Measurements from ENCODE around the gene RAB27B.

RAB27B gene

DNA sequence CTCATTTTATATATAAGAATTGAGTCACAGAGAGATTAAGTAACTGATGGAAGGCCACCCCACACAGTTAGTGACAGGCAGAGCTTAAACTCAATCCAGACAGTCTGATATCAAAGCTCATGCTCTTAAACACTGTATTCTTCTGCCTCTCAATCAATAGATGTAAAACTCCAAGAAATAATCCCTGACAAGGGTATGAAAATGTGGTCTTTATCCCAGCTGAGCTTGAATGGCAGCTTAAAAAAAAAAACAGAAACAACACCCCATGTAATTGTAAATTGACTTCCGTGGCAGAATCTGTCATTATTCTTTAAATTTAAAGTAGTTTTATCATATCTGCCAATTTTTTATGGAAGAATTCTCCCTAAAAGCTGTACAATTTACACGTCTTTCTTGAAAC lies 60.1 kb downstream of the RAB27B start:
- no peaks in the 10 kb centered on the region for H3K4me1 ChIP-seq (ENCODE audit: control insufficient read depth, low read depth, low read length)
- H3K4me3 ChIP-seq (ENCODE audit: low read length) = no peak overlapping the region
- no peak overlapping the region for H3K9ac ChIP-seq (ENCODE audit: low read length)
- no peaks in the 10 kb centered on the region for H3K9me3 ChIP-seq (ENCODE audit: control insufficient read depth, low read depth, low read length)
- H3K27me3 ChIP-seq (ENCODE audit: control insufficient read depth, insufficient read depth, low read length) = no peaks in the 10 kb centered on the region
- H3K36me3 ChIP-seq (ENCODE audit: control insufficient read depth, low read depth, low read length) = no peaks in the 10 kb centered on the region
- no peak overlapping the region for H3K27ac ChIP-seq (ENCODE audit: low read length)

DNA sequence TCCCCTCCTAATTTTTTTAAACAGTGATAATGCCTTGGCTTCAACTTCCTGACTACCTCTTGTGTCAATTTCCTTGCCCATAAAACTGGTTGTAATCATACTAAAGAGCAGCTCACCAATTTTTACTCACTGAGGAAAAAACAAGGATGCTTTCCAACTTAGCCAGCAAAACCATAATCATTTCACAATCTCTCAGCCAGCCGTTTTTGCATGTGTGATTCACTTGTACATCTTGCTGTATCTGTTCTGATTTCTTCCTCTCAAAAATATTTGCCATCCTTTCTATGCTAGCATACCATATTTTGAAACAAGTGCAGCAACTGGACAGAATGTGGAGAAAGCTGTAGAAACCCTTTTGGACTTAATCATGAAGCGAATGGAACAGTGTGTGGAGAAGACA lies 60.7 kb downstream of the RAB27B start:
- no peak overlapping the region for H3K27ac ChIP-seq (ENCODE audit: low read length)
- H3K4me1 ChIP-seq (ENCODE audit: control insufficient read depth, low read depth, low read length) = no peaks in the 10 kb centered on the region
- no peak overlapping the region for H3K4me3 ChIP-seq (ENCODE audit: low read length)
- H3K27me3 ChIP-seq (ENCODE audit: control insufficient read depth, insufficient read depth, low read length) = no peaks in the 10 kb centered on the region
- no peak overlapping the region for H3K9ac ChIP-seq (ENCODE audit: low read length)
- H3K9me3 ChIP-seq (ENCODE audit: control insufficient read depth, low read depth, low read length) = no peaks in the 10 kb centered on the region
- no peaks in the 10 kb centered on the region for H3K36me3 ChIP-seq (ENCODE audit: control insufficient read depth, low read depth, low read length)

DNA sequence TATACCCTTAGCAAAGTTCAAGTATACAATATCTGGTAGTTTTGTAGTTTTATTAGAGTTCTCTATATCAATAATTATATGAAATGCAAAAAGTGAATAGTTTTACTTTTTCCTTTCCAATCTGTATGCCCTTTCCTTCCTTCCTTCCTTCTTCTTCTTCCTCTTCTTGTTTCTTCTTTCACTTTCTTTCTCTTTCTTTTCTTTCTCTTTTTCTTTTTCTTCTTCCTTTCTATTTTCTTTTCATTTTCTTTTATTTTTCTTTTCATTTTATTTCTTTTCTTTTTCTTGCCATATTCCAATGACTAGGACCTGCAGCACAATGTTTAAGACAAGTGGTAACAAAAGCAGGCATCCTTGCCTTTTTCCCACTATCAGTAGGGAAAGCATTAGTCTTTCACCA lies 71.2 kb downstream of the RAB27B start:
- H3K36me3 ChIP-seq (ENCODE audit: control insufficient read depth, low read depth, low read length) = no peaks in the 10 kb centered on the region
- H3K27me3 ChIP-seq (ENCODE audit: control insufficient read depth, insufficient read depth, low read length) = no peaks in the 10 kb centered on the region
- H3K4me3 ChIP-seq (ENCODE audit: low read length) = no peak overlapping the region
- H3K27ac ChIP-seq (ENCODE audit: low read length) = no peak overlapping the region
- no peak overlapping the region for H3K9ac ChIP-seq (ENCODE audit: low read length)
- H3K9me3 ChIP-seq (ENCODE audit: control insufficient read depth, low read depth, low read length) = no peaks in the 10 kb centered on the region
- peaks cover 6% of the 10 kb centered on the region for H3K4me1 ChIP-seq (ENCODE audit: control insufficient read depth, low read depth, low read length)

DNA sequence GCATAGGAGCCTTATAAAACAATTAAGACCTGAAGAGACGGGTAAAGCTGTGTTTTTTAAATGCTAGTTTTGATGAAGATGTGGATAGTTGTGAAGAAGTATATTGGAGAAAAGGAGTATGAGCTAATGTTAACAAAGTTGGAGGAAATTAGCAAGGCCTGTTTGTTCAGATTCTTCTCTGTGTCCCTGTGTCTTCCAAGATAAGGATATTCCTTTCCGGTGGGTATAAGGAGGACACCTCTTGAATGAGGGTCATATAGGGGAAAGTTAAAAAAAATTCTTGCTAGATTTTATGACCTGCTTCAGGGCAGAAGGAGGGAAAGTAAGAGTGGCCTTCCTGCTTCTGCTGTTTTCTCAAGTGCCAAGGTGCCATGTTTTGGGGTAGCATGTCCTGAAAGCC lies 72.0 kb downstream of the RAB27B start:
- H3K4me1 ChIP-seq (ENCODE audit: control insufficient read depth, low read depth, low read length) = peaks cover 6% of the 10 kb centered on the region
- H3K36me3 ChIP-seq (ENCODE audit: control insufficient read depth, low read depth, low read length) = no peaks in the 10 kb centered on the region
- no peaks in the 10 kb centered on the region for H3K27me3 ChIP-seq (ENCODE audit: control insufficient read depth, insufficient read depth, low read length)
- no peak overlapping the region for H3K4me3 ChIP-seq (ENCODE audit: low read length)
- no peaks in the 10 kb centered on the region for H3K9me3 ChIP-seq (ENCODE audit: control insufficient read depth, low read depth, low read length)
- H3K9ac ChIP-seq (ENCODE audit: low read length) = no peak overlapping the region
- no peak overlapping the region for H3K27ac ChIP-seq (ENCODE audit: low read length)

DNA sequence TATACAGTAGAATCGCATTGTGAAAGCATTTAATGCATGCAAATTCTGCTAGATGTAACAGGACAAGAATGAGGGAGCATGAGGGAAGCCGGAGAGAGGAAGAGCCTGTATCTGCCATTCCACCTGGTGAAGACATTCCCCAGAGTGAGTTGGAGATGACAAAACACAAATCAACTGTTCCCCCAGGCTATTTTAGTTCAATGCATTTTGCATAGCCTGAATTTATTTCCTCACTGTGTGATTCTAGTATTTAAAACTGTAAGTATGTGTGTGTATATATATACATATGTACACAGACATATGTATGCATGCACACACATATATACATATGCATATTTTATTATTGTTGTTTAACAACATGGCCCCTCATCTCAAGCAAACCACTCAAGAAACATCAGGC lies 76.3 kb downstream of the RAB27B start:
- no peak overlapping the region for H3K27ac ChIP-seq (ENCODE audit: low read length)
- peaks cover 6% of the 10 kb centered on the region for H3K4me1 ChIP-seq (ENCODE audit: control insufficient read depth, low read depth, low read length)
- H3K27me3 ChIP-seq (ENCODE audit: control insufficient read depth, insufficient read depth, low read length) = no peaks in the 10 kb centered on the region
- no peak overlapping the region for H3K9ac ChIP-seq (ENCODE audit: low read length)
- no peaks in the 10 kb centered on the region for H3K9me3 ChIP-seq (ENCODE audit: control insufficient read depth, low read depth, low read length)
- no peaks in the 10 kb centered on the region for H3K36me3 ChIP-seq (ENCODE audit: control insufficient read depth, low read depth, low read length)
- H3K4me3 ChIP-seq (ENCODE audit: low read length) = no peak overlapping the region

DNA sequence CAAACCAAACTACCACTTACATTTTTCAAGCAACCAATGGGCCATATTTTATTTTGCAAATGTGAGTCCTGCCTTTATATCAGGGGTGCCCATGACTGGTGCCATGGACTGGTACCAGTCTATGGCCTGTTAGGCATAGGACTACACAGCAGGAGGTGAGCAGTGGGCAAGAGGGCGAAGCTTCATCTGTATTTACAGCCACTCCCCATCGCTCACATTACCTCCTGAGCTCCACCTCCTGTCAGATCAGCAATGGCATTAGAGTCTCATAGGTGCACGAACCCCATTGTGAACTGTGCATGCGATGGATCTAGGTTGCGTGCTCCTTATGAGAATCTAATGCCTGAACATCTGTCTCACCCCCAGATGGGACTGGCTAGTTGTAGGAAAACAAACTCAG lies 77.4 kb downstream of the RAB27B start:
- Histone ChIP-seq H3K27ac (ENCODE audit: low read length) (no peak overlapping the region), H3K9ac (ENCODE audit: low read length) (no peak overlapping the region), H3K4me1 (ENCODE audit: control insufficient read depth, low read depth, low read length) (peaks cover 6% of the 10 kb centered on the region), H3K4me3 (ENCODE audit: low read length) (no peak overlapping the region), H3K36me3 (ENCODE audit: control insufficient read depth, low read depth, low read length) (no peaks in the 10 kb centered on the region), H3K9me3 (ENCODE audit: control insufficient read depth, low read depth, low read length) (no peaks in the 10 kb centered on the region), H3K27me3 (ENCODE audit: control insufficient read depth, insufficient read depth, low read length) (no peaks in the 10 kb centered on the region)

- H3K36me3 ChIP-seq (ENCODE audit: control insufficient read depth, low read depth, low read length) = no peaks in the 10 kb centered on the region
Observed at GRCh38 chr18:54906331-54907185, 78.3 kb downstream of the RAB27B start.

GRCh38 chr18:54909538-54909937 lies 81.3 kb downstream of the RAB27B start:
- H3K4me1 ChIP-seq (ENCODE audit: control insufficient read depth, low read depth, low read length) = no peaks in the 10 kb centered on the region
- no peaks in the 10 kb centered on the region for H3K36me3 ChIP-seq (ENCODE audit: control insufficient read depth, low read depth, low read length)
- no peak overlapping the region for H3K9ac ChIP-seq (ENCODE audit: low read length)
- no peaks in the 10 kb centered on the region for H3K9me3 ChIP-seq (ENCODE audit: control insufficient read depth, low read depth, low read length)
- no peak overlapping the region for H3K27ac ChIP-seq (ENCODE audit: low read length)
- H3K4me3 ChIP-seq (ENCODE audit: low read length) = no peak overlapping the region
- no peaks in the 10 kb centered on the region for H3K27me3 ChIP-seq (ENCODE audit: control insufficient read depth, insufficient read depth, low read length)

More at GRCh38 chr18:54906331-54907185, 78.3 kb downstream of the RAB27B start:
- Histone ChIP-seq H3K9ac (ENCODE audit: low read length) (no peak overlapping the region), H3K27ac (ENCODE audit: low read length) (no peak overlapping the region), H3K4me3 (ENCODE audit: low read length) (no peak overlapping the region), H3K9me3 (ENCODE audit: control insufficient read depth, low read depth, low read length) (no peaks in the 10 kb centered on the region), H3K4me1 (ENCODE audit: control insufficient read depth, low read depth, low read length) (peaks cover 6% of the 10 kb centered on the region), H3K27me3 (ENCODE audit: control insufficient read depth, insufficient read depth, low read length) (no peaks in the 10 kb centered on the region)

GRCh38 chr18:54910161-54910919 lies 82.1 kb downstream of the RAB27B start:
- H3K36me3 ChIP-seq (ENCODE audit: control insufficient read depth, low read depth, low read length) = no peaks in the 10 kb centered on the region
- H3K9ac ChIP-seq (ENCODE audit: low read length) = no peak overlapping the region
- H3K4me3 ChIP-seq (ENCODE audit: low read length) = no peak overlapping the region
- no peak overlapping the region for H3K27ac ChIP-seq (ENCODE audit: low read length)
- no peaks in the 10 kb centered on the region for H3K27me3 ChIP-seq (ENCODE audit: control insufficient read depth, insufficient read depth, low read length)
- H3K4me1 ChIP-seq (ENCODE audit: control insufficient read depth, low read depth, low read length) = no peaks in the 10 kb centered on the region
- no peaks in the 10 kb centered on the region for H3K9me3 ChIP-seq (ENCODE audit: control insufficient read depth, low read depth, low read length)

- no peaks in the 10 kb centered on the region for H3K27me3 ChIP-seq (ENCODE audit: control insufficient read depth, insufficient read depth, low read length)
- no peak overlapping the region for H3K27ac ChIP-seq (ENCODE audit: low read length)
- no peak overlapping the region for H3K9ac ChIP-seq (ENCODE audit: low read length)
- no peaks in the 10 kb centered on the region for H3K4me1 ChIP-seq (ENCODE audit: control insufficient read depth, low read depth, low read length)
- no peaks in the 10 kb centered on the region for H3K36me3 ChIP-seq (ENCODE audit: control insufficient read depth, low read depth, low read length)
- no peaks in the 10 kb centered on the region for H3K9me3 ChIP-seq (ENCODE audit: control insufficient read depth, low read depth, low read length)
- H3K4me3 ChIP-seq (ENCODE audit: low read length) = no peak overlapping the region
Observed at GRCh38 chr18:54911551-54911950, 83.3 kb downstream of the RAB27B start.

DNA sequence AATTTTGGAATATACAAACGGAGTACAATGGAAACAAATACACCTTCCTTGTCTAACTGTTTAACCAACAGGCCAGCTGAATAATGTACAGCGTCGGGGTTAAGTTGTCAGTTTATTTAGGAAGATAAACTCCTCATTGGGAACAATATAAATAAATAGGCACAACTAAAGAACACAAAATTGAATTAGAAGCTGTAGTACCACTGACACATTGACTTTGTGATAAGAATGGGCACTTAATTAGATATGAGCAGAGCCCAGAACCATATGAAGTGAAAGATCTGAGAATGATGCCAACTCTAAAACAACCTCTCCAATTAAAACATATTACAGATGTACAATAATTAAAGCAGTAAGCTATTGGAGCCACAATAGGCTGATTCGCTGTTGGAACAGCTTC lies 86.5 kb downstream of the RAB27B start:
- Histone ChIP-seq H3K9ac (ENCODE audit: low read length) (no peak overlapping the region), H3K9me3 (ENCODE audit: control insufficient read depth, low read depth, low read length) (no peaks in the 10 kb centered on the region), H3K36me3 (ENCODE audit: control insufficient read depth, low read depth, low read length) (no peaks in the 10 kb centered on the region), H3K4me3 (ENCODE audit: low read length) (no peak overlapping the region), H3K27ac (ENCODE audit: low read length) (no peak overlapping the region), H3K4me1 (ENCODE audit: control insufficient read depth, low read depth, low read length) (no peaks in the 10 kb centered on the region), H3K27me3 (ENCODE audit: control insufficient read depth, insufficient read depth, low read length) (no peaks in the 10 kb centered on the region)

- no peaks in the 10 kb centered on the region for H3K9me3 ChIP-seq (ENCODE audit: control insufficient read depth, low read depth, low read length)
- H3K4me1 ChIP-seq (ENCODE audit: control insufficient read depth, low read depth, low read length) = no peaks in the 10 kb centered on the region
- no peak overlapping the region for H3K9ac ChIP-seq (ENCODE audit: low read length)
- H3K27ac ChIP-seq (ENCODE audit: low read length) = no peak overlapping the region
- H3K27me3 ChIP-seq (ENCODE audit: control insufficient read depth, insufficient read depth, low read length) = no peaks in the 10 kb centered on the region
- H3K36me3 ChIP-seq (ENCODE audit: control insufficient read depth, low read depth, low read length) = no peaks in the 10 kb centered on the region
- H3K4me3 ChIP-seq (ENCODE audit: low read length) = no peak overlapping the region
Observed at GRCh38 chr18:54916507-54916906, 88.2 kb downstream of the RAB27B start.

All from iPS-18a (cell line).